Neural progenitor cell (in vitro differentiated cells): ENCODE measurements around the gene GNAS-AS1. TPM values are rescaled to one million over a fixed set of nuclear protein-coding genes. Genes with fewer than 3 reads are reported as not detected.

ENCODE experiments used
- DNase-seq: peaks from one replicate; pipeline ENCODE4 v3.0.0-alpha.2; 2016; ENCODE audit warnings: low spot score
- H2AFZ ChIP-seq: fragments of 200-600 bp; sonication (generic); replicated peaks from 2 replicates; pipeline ENCODE4 v1.6.1; 2016; ENCODE audit warnings: antibody characterized with exemption
- H3F3A ChIP-seq: fragments of 200-600 bp; sonication (generic); 2 replicates; pipeline ENCODE4 v1.6.1; 2016; ENCODE audit warnings: antibody characterized with exemption, low read depth
- H3K27ac ChIP-seq: fragments of 200-600 bp; sonication (generic); 2 replicates; pipeline ENCODE4 v1.5.1; 2016; ENCODE audit warnings: mild to moderate bottlenecking
- H3K27me3 ChIP-seq: fragments of 200-600 bp; sonication (generic); 2 replicates; pipeline ENCODE4 v1.6.1; 2016; ENCODE audit warnings: mild to moderate bottlenecking, moderate library complexity
- H3K36me3 ChIP-seq: fragments of 200-600 bp; sonication (generic); 2 replicates; pipeline ENCODE4 v1.5.1; 2016
- H3K4me1 ChIP-seq: fragments of 200-600 bp; sonication (generic); 2 replicates; pipeline ENCODE4 v1.6.1; 2016; ENCODE audit warnings: mixed run types
- H3K4me2 ChIP-seq: fragments of 200-600 bp; sonication (generic); 2 replicates; pipeline ENCODE4 v1.6.1; 2016
- H3K4me3 ChIP-seq: fragments of 200-600 bp; sonication (generic); 2 replicates; pipeline ENCODE4 v1.5.1; 2016
- H3K79me2 ChIP-seq: fragments of 200-600 bp; sonication (generic); 2 replicates; pipeline ENCODE4 v1.6.1; 2016; ENCODE audit warnings: low read depth
- H3K9ac ChIP-seq: fragments of 200-600 bp; sonication (generic); 2 replicates; pipeline ENCODE4 v1.6.1; 2016
- H3K9me3 ChIP-seq: fragments of 200-600 bp; sonication (generic); 2 replicates; pipeline ENCODE4 v1.5.1; 2016; ENCODE audit warnings: low read depth
- H4K20me1 ChIP-seq: fragments of 200-600 bp; sonication (generic); 2 replicates; pipeline ENCODE4 v1.6.1; 2016; ENCODE audit warnings: low read depth
- H3K27ac Mint-ChIP-seq: 3 replicates; pipeline ENCODE4 v1.8.0; 2021; ENCODE audit warnings: mixed read lengths
- H3K27me3 Mint-ChIP-seq: 2 replicates; pipeline ENCODE4 v1.8.0; 2022; ENCODE audit warnings: low read depth, mild to moderate bottlenecking, inconsistent platforms, moderate library complexity, mixed read lengths; ENCODE audit not compliant: insufficient read depth
- H3K36me3 Mint-ChIP-seq: 3 replicates; pipeline ENCODE4 v1.8.0; 2021; ENCODE audit warnings: mixed read lengths
- H3K4me1 Mint-ChIP-seq: 3 replicates; pipeline ENCODE4 v1.8.0; 2021; ENCODE audit warnings: mixed read lengths
- H3K4me3 Mint-ChIP-seq: 3 replicates; pipeline ENCODE4 v1.8.0; 2021; ENCODE audit warnings: mild to moderate bottlenecking, moderate library complexity, mixed read lengths
- H3K9me3 Mint-ChIP-seq: 3 replicates; pipeline ENCODE4 v1.8.0; 2020; ENCODE audit warnings: mixed read lengths
- EZH2 ChIP-seq: fragments of 200-600 bp; sonication (generic); IDR thresholded peaks from 2 replicates; pipeline ENCODE4 v1.6.1; 2017; ENCODE audit warnings: antibody characterized with exemption, mild to moderate bottlenecking, moderate library complexity
- EZH2phosphoT487 ChIP-seq: fragments of 200-600 bp; sonication (generic); IDR thresholded peaks from 2 replicates; pipeline ENCODE4 v1.6.1; 2017; ENCODE audit warnings: antibody characterized with exemption
- total RNA-seq: library from RNA; depleted of rRNA; stranded (reverse); fragments of >200 nt; gene quantifications from 2 replicates; pipeline ENCODE4 v1.2.3, GENCODE V29; 2015; ENCODE audit warnings: low replicate concordance
- TF ChIP-seq, protein P1 (sequence below): fragments of 200-600 bp; sonication (generic); IDR thresholded peaks from 2 replicates; pipeline ENCODE4 v1.5.1; 2017; ENCODE audit warnings: antibody characterized with exemption, mild to moderate bottlenecking

GNAS-AS1 gene
- total RNA-seq, 1 donor from 2014 or later = 5.8 TPM

DNA sequence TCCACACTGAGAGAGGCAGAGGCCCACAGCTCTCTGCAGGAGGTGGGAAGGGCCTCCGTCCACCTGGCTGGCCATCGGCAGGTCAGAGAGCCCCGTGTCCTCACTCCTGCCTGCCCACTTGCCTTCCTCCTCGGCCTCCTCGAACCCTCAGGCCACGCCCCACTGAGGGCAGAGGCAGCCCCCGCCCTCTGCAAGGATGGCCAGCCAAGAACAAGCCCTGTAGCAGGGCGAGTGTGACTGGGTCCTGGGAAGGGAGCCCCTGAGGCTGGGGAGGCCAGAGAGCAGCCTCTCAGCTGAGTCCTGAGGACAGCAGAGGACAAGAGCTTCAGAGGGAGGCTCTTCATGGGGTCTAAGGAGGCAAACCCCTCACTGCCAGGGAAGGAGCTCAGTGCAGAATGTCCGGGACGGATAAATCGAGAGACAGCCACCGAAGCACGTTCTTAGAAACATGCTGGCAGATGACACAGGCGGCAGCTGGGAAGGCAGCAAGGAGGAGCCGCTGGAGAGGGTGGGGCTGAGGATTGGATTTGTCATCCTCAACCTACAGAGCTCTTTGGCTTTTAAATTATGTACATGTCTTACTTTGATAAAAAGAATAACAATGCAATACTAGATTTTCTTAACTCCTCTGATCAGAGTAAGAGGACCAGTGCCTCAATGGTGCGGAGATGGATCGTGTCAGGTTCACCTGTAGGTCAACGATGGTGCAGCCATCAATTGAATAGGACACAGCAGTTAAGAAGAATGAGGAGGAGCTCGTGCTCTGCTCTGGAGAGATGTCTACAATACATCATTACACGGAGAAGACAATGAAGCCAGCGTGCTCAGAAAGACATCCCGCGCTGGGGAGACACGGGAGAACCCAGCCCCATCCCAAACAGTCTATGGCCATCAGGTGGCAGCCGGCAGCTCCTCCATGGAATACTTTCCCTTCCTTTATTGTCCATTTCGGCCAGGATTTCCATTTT, 53.0 kb downstream of the GNAS-AS1 start:
- Histone ChIP-seq H3K9me3 (no peaks in the 10 kb centered on the region), H3K79me2 (no peaks in the 10 kb centered on the region), H3K4me2 (no peak overlapping the region), H3K27me3 (no peaks in the 10 kb centered on the region), H2AFZ (no peak overlapping the region), H3K36me3 (no peaks in the 10 kb centered on the region), H3K27ac (no peak overlapping the region), H3K4me3 (no peak overlapping the region), H3F3A (no peaks in the 10 kb centered on the region), H3K4me1 (peaks cover 16% of the 10 kb centered on the region), H3K9ac (no peak overlapping the region), H4K20me1 (no peaks in the 10 kb centered on the region)
- Mint-ChIP-seq H3K27me3 (peaks cover 15% of the 10 kb centered on the region), H3K4me3 (peak overlapping the region; percentile 11), H3K36me3 (no peaks in the 10 kb centered on the region), H3K9me3 (no peaks in the 10 kb centered on the region), H3K27ac (no peak overlapping the region), H3K4me1 (peaks cover 22% of the 10 kb centered on the region)
- TF ChIP-seq, protein P1, sequence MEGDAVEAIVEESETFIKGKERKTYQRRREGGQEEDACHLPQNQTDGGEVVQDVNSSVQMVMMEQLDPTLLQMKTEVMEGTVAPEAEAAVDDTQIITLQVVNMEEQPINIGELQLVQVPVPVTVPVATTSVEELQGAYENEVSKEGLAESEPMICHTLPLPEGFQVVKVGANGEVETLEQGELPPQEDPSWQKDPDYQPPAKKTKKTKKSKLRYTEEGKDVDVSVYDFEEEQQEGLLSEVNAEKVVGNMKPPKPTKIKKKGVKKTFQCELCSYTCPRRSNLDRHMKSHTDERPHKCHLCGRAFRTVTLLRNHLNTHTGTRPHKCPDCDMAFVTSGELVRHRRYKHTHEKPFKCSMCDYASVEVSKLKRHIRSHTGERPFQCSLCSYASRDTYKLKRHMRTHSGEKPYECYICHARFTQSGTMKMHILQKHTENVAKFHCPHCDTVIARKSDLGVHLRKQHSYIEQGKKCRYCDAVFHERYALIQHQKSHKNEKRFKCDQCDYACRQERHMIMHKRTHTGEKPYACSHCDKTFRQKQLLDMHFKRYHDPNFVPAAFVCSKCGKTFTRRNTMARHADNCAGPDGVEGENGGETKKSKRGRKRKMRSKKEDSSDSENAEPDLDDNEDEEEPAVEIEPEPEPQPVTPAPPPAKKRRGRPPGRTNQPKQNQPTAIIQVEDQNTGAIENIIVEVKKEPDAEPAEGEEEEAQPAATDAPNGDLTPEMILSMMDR = no peak
- TF ChIP-seq EZH2 (no peak), EZH2phosphoT487 (no peak)
- DNase-seq = no peak

DNA sequence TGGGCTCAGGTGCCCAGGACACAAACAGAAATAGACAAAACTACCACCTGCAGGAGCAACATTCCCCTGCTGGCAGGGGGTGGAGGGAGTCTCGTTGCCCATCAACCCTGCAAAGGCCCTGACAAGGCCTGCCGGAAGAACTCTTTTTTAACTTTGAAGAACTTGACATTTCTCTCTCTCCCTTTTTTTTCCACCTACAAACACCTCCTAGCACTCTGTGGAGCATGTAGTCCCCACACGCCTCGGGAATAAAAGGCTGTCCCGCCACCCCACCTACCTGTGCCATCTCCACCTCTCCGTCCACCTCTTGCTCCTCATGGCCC, 54.8 kb downstream of the GNAS-AS1 start:
- Histone ChIP-seq H3K4me3 (no peak overlapping the region), H3K4me2 (no peak overlapping the region), H4K20me1 (no peaks in the 10 kb centered on the region), H3F3A (no peaks in the 10 kb centered on the region), H3K79me2 (no peaks in the 10 kb centered on the region), H3K4me1 (peaks cover 16% of the 10 kb centered on the region), H3K9me3 (no peaks in the 10 kb centered on the region), H2AFZ (no peak overlapping the region), H3K27me3 (no peaks in the 10 kb centered on the region), H3K36me3 (no peaks in the 10 kb centered on the region), H3K27ac (no peak overlapping the region), H3K9ac (no peak overlapping the region)
- Mint-ChIP-seq H3K36me3 (no peaks in the 10 kb centered on the region), H3K27ac (no peak overlapping the region), H3K27me3 (peaks cover 15% of the 10 kb centered on the region), H3K4me1 (peaks cover 21% of the 10 kb centered on the region), H3K9me3 (no peaks in the 10 kb centered on the region), H3K4me3 (no peak overlapping the region)
- DNase-seq = no peak
- TF ChIP-seq, protein P1 = no peak
- TF ChIP-seq EZH2 (no peak), EZH2phosphoT487 (no peak)

DNA sequence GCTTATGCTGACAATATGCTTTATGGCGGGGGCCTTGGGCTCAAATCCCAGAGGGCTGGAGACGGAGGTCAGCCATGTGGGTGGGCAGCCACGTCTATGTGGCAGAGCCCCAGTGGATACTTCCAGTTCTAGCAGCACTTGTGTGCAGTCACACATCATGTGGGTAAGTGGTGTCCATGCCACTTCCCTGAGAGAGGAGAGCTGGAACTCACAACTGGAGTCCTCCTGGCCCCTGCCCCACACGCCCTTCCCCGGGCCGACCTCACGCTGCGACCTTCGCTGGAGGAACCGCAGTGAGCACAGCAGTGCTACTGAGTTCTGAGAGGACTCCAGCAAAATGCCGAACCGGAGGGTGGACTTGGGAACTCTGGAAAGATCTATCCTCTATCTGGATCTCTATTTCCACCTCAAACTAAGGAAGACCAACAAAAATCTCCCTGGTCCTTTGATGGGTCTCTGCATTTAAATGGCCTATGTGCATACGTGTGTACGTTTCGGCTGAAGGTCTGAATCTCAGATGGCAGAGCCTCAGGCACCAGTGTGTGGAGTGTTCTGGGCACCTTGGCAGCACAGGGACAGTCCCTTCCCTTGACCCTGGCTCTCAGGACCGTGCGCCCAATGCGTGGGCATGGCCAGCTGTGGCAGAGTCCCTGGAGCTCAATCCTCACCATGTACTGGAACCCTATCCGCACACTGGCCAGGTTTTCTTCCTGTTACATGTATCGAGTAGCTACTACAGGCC, 55.4 kb downstream of the GNAS-AS1 start:
- no peak for DNase-seq
- peaks cover 13% of the 10 kb centered on the region for H3K27me3 Mint-ChIP-seq
- Histone ChIP-seq H3K79me2 (no peaks in the 10 kb centered on the region), H3F3A (no peaks in the 10 kb centered on the region), H3K27ac (no peak overlapping the region), H3K9me3 (no peaks in the 10 kb centered on the region), H3K4me3 (no peak overlapping the region), H3K27me3 (no peaks in the 10 kb centered on the region), H3K9ac (no peak overlapping the region), H2AFZ (no peak overlapping the region), H3K36me3 (no peaks in the 10 kb centered on the region), H3K4me1 (peaks cover 14% of the 10 kb centered on the region), H3K4me2 (no peak overlapping the region), H4K20me1 (no peaks in the 10 kb centered on the region)
- no peaks in the 10 kb centered on the region for H3K9me3 Mint-ChIP-seq
- H3K27ac Mint-ChIP-seq = no peak overlapping the region
- no peaks in the 10 kb centered on the region for H3K36me3 Mint-ChIP-seq
- no peak overlapping the region for H3K4me3 Mint-ChIP-seq
- TF ChIP-seq EZH2 (no peak), EZH2phosphoT487 (no peak)
- TF ChIP-seq, protein P1 = no peak
- peaks cover 17% of the 10 kb centered on the region for H3K4me1 Mint-ChIP-seq
